ENCODE measurements around the gene GALNT10.
"Not testable (repeated sequence)": the region's sequence is repeated elsewhere in the genome, so short reads cannot be mapped to it uniquely, and the experiment has no call there.

The GALNT10 gene

DNA sequence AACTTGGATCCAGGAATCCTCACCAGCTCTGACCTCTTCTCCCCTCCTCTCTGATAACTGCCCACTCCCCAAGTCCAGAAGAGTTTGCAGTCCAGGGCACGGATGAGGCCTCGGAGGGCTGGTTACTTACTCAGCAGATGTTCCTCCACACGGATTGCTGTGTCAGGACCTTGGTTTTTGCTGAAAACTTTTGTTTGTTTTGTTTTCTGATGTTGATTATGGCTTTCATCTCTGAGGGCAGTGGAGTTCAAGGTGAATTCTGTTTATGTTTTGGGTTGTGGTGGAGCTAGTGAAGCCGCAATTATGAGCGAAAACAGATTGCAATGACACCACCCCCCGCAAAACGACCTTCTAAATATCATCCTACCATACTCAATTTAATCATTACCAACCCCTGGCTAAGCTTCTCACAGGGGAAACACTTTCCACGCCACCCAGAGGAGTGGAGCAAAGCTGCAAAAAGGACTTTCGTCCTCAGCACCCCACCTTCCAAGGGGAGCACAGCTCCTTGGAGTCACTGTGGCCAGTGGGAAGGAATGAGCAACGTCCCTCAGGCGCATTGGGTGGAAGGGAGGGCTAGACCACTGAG is 162.5 kb downstream of the GALNT10 start:
- DNase-seq (ENCODE audit: low read depth), result no peak
- H3K4me3 ChIP-seq (ENCODE audit: low read length), result no peak overlapping the region
- TF ChIP-seq, protein P1, sequence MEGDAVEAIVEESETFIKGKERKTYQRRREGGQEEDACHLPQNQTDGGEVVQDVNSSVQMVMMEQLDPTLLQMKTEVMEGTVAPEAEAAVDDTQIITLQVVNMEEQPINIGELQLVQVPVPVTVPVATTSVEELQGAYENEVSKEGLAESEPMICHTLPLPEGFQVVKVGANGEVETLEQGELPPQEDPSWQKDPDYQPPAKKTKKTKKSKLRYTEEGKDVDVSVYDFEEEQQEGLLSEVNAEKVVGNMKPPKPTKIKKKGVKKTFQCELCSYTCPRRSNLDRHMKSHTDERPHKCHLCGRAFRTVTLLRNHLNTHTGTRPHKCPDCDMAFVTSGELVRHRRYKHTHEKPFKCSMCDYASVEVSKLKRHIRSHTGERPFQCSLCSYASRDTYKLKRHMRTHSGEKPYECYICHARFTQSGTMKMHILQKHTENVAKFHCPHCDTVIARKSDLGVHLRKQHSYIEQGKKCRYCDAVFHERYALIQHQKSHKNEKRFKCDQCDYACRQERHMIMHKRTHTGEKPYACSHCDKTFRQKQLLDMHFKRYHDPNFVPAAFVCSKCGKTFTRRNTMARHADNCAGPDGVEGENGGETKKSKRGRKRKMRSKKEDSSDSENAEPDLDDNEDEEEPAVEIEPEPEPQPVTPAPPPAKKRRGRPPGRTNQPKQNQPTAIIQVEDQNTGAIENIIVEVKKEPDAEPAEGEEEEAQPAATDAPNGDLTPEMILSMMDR (IDR thresholded peaks at IDR 0.05; ENCODE audit: insufficient read depth, low read depth, low read length, missing control alignments), result no peak

DNA sequence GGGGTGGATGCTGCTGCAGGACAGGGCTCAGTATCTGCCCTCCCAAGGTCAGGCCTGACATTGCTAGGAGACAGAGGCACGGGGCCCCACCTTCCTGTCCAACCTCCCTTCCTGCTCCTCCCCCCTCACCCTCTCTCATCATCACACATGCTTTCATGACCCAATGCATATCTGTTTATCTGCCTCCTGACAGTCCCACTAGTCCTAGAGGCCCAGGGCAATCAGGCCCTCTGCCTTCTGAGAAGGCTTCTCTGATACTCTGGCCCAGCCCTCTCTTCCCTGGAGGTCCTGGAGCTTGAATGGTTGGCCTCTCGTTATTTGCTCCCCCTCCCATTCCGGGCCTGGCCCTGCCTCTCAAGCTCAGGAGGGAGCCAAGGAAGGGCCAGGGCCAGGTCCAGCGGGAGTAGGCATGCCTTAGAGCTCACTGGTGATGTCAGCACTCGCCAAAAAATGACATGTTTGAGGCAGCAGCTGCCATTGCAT is 164.6 kb downstream of the GALNT10 start:
- TF ChIP-seq, protein P1 (IDR thresholded peaks at IDR 0.05; ENCODE audit: insufficient read depth, low read depth, low read length, missing control alignments), result no peak
- no peak for DNase-seq (ENCODE audit: low read depth)
- H3K4me3 ChIP-seq (ENCODE audit: low read length), result no peak overlapping the region

DNA sequence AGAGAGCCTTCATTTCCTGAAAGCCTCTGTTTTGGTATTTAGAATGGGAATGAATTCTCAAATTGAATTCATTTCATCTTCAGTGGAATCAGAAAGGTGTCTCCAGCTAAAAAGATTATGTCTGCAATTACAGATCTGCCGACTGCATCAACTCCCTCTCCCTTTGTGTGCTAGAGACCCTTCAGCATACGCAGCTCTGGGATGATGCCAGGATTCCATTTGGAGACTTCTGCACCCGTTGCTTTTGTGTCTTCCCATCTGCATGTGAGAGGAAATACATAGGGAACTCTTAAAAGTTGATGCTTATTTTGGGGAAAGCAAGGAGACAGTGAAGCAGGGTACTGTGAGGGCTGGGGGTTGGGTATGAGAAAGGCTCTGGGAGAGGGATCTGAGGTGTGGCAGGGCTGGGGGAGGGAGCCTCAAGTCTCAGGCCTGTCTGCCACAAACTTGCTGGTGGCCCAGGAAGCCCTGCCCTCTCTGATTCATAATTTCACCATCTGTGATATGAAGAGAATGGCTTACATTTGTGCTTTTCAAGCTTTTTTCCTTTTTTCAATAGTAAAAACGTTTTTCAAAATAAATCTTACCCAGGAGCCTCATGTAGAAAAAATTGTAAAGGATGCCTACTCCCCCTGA is 165.6 kb downstream of the GALNT10 start:
- no peak overlapping the region for H3K4me3 ChIP-seq (ENCODE audit: low read length)
- DNase-seq (ENCODE audit: low read depth), result peak; percentile 55

DNA sequence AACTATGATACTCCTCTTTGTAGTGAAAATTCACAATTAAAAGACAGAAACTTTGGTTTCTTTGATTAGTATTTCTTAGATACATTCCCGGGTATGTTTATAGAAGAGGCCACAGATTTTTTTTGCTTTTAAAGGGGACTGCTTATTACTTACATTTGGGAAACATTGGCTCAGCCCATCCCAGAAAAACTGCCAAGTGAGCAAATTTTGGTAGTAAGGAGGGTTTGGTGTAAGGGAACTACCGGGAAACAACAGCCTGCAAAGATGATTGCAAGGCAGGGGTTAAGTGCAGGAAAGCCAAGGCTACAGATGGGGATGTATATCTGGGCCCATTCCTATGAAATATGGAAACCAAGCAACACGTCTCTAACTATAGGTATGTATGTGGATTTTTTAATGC is 166.4 kb downstream of the GALNT10 start:
- DNase-seq (ENCODE audit: low read depth), result no peak
- TF ChIP-seq, protein P1 (IDR thresholded peaks at IDR 0.05; ENCODE audit: insufficient read depth, low read depth, low read length, missing control alignments), result no peak
- H3K4me3 ChIP-seq (ENCODE audit: low read length), result no peak overlapping the region

More for the DNA sequence above, 165.6 kb downstream of the GALNT10 start:
- TF ChIP-seq, protein P1 (IDR thresholded peaks at IDR 0.05; ENCODE audit: insufficient read depth, low read depth, low read length, missing control alignments), result no peak

DNA sequence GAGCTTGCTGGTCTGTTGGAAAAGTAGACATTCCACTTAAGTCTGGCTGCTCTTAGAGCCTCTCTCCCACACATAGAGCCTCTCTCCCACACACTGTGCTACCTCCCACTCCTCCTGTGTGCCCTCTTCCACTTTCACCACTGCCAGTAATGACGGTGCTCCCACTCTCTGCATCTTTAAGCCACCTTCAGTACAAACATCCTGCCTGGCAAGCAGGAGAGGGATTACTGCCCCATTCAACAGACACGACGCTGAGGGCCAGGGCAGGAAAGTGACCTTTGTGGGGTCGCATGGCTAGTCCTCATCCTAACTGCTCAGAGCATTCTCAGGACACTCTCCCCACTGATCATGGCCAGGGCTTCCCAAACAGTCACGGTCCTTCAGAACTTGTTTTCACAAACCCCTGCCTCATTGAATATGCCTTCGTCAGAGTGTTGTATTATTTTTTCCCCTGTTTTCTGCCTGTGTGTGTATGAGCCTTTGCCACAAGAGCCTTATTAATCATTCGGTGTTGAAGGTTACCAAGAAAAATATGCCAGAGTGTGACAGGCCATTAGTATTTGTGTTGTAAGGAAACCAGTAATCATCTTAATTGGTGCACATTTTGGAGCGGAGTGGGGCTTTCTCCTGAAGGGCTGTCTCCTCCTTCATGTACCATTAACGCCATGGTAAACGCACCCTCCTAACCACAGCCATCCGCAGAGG is 168.1 kb downstream of the GALNT10 start:
- DNase-seq (ENCODE audit: low read depth), result no peak
- no peak overlapping the region for H3K4me3 ChIP-seq (ENCODE audit: low read length)
- TF ChIP-seq, protein P1 (IDR thresholded peaks at IDR 0.05; ENCODE audit: insufficient read depth, low read depth, low read length, missing control alignments), result no peak

DNA sequence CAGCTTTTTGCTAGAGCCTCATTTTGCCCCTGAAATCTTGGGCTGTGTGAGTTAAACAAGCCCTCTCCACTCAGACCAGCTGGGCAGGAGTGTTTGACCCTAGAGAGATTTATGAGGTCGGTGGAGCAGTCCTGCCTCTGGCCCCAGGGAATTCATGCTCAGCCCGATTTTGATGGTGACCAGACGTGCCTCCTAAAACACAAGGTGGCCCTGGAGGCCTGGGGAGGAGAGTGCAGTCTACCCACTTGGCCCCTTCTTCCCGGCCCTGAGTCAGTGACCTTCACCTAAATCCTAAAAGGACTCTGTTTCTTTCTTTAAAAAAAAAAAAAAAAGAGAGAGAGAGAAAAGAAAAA is 168.7 kb downstream of the GALNT10 start:
- TF ChIP-seq, protein P1 (IDR thresholded peaks at IDR 0.05; ENCODE audit: insufficient read depth, low read depth, low read length, missing control alignments), result no peak
- DNase-seq (ENCODE audit: low read depth), result no peak

DNA sequence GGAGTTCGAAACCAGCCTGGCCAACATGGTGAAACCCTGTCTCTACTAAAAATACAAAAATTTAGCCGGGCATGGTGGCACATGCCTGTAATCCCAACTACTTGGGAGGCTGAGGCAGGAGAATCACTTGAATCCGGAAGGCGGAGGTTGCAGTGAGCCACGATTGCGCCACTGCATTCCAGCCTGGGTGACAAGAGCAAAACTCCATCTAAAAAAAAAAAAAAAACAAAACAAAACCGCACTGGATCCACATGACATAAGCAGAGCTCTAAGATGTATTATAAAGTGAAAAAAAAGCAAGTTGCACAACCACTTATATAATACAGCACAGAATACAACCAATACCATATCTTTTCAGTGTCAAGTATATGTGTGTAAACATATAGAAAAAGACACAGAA is 169.7 kb downstream of the GALNT10 start:
- H3K4me3 ChIP-seq (ENCODE audit: low read length), result not testable (repeated sequence)
- DNase-seq (ENCODE audit: low read depth), result peak; percentile 27

More for the DNA sequence above, 168.7 kb downstream of the GALNT10 start:
- no peak overlapping the region for H3K4me3 ChIP-seq (ENCODE audit: low read length)
